GM12878 (cell line): ENCODE data around the gene ACAP2. TPM values are rescaled to one million over a fixed set of nuclear protein-coding genes. Genes with fewer than 3 reads are reported as not detected.
A peak's percentile ranks its signal among the peaks of the same experiment; 100 is the strongest.

Source experiments
- ATAC-seq: fragments of 200-7000 bp; cut with Tn5 transposase; 3 replicates; pipeline ENCODE4 v1.9.1; 2020; ENCODE audit warnings: mild to moderate bottlenecking, moderate library complexity
- BruUV-seq: library from RNA; stranded (reverse); fragments of 400-500 nt; replicated peaks from 2 replicates; lab custom pipeline; 2021; lab: Mats Ljungman, UMichigan
- CTCF ChIA-PET: fragments of 300-600 bp; sonication (Branson Sonifier 250); formaldehyde crosslinking; extraction: SDS; loops from one replicate; lab custom pipeline; 2021; ENCODE audit warnings: inconsistent platforms; lab: Yijun Ruan, JAX
- POLR2A ChIA-PET: fragments of 350-600 bp; formaldehyde crosslinking; extraction: SDS; loops from one replicate; lab custom pipeline; 2021; ENCODE audit warnings: inconsistent platforms; lab: Charles Lee
- RAD21 ChIA-PET: fragments of 300-600 bp; sonication (Branson Sonifier 250); formaldehyde crosslinking; loops from one replicate; lab custom pipeline; 2023; ENCODE audit warnings: antibody characterized with exemption; ENCODE audit not compliant: unreplicated experiment; lab: Charles Lee
- SMC1A ChIA-PET: fragments of 300-600 bp; sonication (Branson Sonifier 250); formaldehyde crosslinking; loops from one replicate; lab custom pipeline; 2023; ENCODE audit not compliant: unreplicated experiment, uncharacterized antibody; lab: Charles Lee
- DNase-seq: peaks from one replicate; pipeline ENCODE4 v3.0.0-alpha.2; 2011; ENCODE audit warnings: low read depth, low spot score
- FAIRE-seq: peaks from 3 replicates; lab custom pipeline; 2011; peaks lifted over from hg19 to GRCh38; lab: Jason Lieb, UNC
- H2AFZ ChIP-seq: 2 replicates; pipeline ENCODE4 v1.6.0; 2011; ENCODE audit warnings: low read depth, low read length, control low read depth; ENCODE audit not compliant: control insufficient read depth
- H3K27ac ChIP-seq: 2 replicates; pipeline ENCODE4 v1.5.1; 2011; ENCODE audit warnings: control low read depth; ENCODE audit not compliant: control insufficient read depth, insufficient read depth
- H3K27me3 ChIP-seq, 2 experiments: replicated peaks in 1 of 2; 2 replicates each; pipeline versions ENCODE4 v1.6.0 to v1.6.1; 2011; ENCODE audit warnings: low read length in 1 of 2; ENCODE audit not compliant: control insufficient read depth in 2 of 2, insufficient read depth in 2 of 2
- H3K36me3 ChIP-seq, 2 experiments: 2 replicates each; pipeline ENCODE4 v1.5.1; 2011; ENCODE audit warnings: low read length in 1 of 2; ENCODE audit not compliant: control insufficient read depth in 2 of 2, insufficient read depth in 2 of 2
- H3K4me1 ChIP-seq: 2 replicates; pipeline ENCODE4 v1.6.1; 2011; ENCODE audit warnings: mild to moderate bottlenecking, low read length, moderate library complexity, mixed read lengths; ENCODE audit not compliant: control insufficient read depth, insufficient read depth
- H3K4me2 ChIP-seq: 2 replicates; pipeline ENCODE4 v1.6.0; 2011; ENCODE audit warnings: control low read depth; ENCODE audit not compliant: control insufficient read depth, insufficient read depth
- H3K4me3 ChIP-seq: fragments of 200-600 bp; sonication (generic); 2 replicates; pipeline ENCODE4 v1.5.1; 2016
- H3K79me2 ChIP-seq: 2 replicates; pipeline ENCODE4 v1.6.0; 2011; ENCODE audit warnings: low read length; ENCODE audit not compliant: control insufficient read depth, insufficient read depth
- H3K9ac ChIP-seq: 2 replicates; pipeline ENCODE4 v1.8.0; 2011; ENCODE audit warnings: low read length, control low read depth, mixed read lengths; ENCODE audit not compliant: control insufficient read depth, insufficient read depth
- H3K9me3 ChIP-seq: replicated peaks from 3 replicates; pipeline ENCODE4 v1.5.1; 2011; ENCODE audit warnings: mild to moderate bottlenecking, low read length; ENCODE audit not compliant: control insufficient read depth, insufficient read depth
- H4K20me1 ChIP-seq: 2 replicates; pipeline ENCODE4 v1.6.0; 2011; ENCODE audit not compliant: control insufficient read depth, insufficient read depth
- BACH1 ChIP-seq: fragments of 450-650 bp; IDR thresholded peaks from 2 replicates; pipeline ENCODE4 v1.6.1; 2017; ENCODE audit warnings: mild to moderate bottlenecking, borderline replicate concordance
- MYC ChIP-seq: IDR thresholded peaks from 2 replicates; pipeline ENCODE4 v1.6.1; 2011; ENCODE audit warnings: mild to moderate bottlenecking, low read length, moderate library complexity, inconsistent platforms; ENCODE audit not compliant: insufficient read depth, insufficient replicate concordance, insufficient read length, severe bottlenecking
- WGBS: methylation state at CpG from one replicate; pipeline ENCODE4 v1.1.6; 2016; ENCODE audit warnings: low lambda C conversion rate; ENCODE audit not compliant: insufficient replicate concordance, insufficient coverage; ENCODE audit errors: missing lambda C conversion rate; 5-methylcytosine and 5-hydroxymethylcytosine counted together
- in situ Hi-C: fragments of 300-500 bp; cut with MboI; formaldehyde crosslinking; loops from 9 replicates; pipeline ENCODE4 v1.14.3; 2018; ENCODE audit warnings: mixed read lengths
- intact Hi-C: fragments of 100-400 bp; cut with micrococcal nuclease; formaldehyde crosslinking; loops from one replicate; pipeline ENCODE4 v1.14.2; 2022; ENCODE audit not compliant: unreplicated experiment
- polyA plus RNA-seq, 11 experiments: library from polyadenylated mRNA; depleted of rRNA in 4 of 11; unstranded in 6 of 11; stranded (reverse) in 5 of 11; fragments of >200 nt; fragmentation: Nextera tagmentation in 4 of 11; fragmentation: Illumina TruSeq in 1 of 11; extraction: Ambion mirVana in 4 of 11; extraction: Trizol in 1 of 11; gene quantifications; 1 replicate in 1 of 11; 2 replicates in 10 of 11; pipeline versions ENCODE4 v1.2.1 to v1.2.3, GENCODE V29; 2011 to 2016; ENCODE audit warnings: inconsistent platforms in 2 of 11, missing spikeins in 2 of 11, low read depth in 1 of 11
- total RNA-seq, 4 experiments: library from RNA; depleted of rRNA in 3 of 4; stranded (reverse); fragments of >200 nt in 3 of 4; fragmentation: Illumina TruSeq in 1 of 4; extraction: Trizol in 1 of 4; gene quantifications; 2 replicates each; pipeline versions ENCODE4 v1.2.1 to v1.2.3, GENCODE V29; 2013 to 2021
- TF ChIP-seq, protein P1 (sequence below): fragments of 450-650 bp; IDR thresholded peaks from 2 replicates; pipeline ENCODE4 v1.6.1; 2017; ENCODE audit warnings: mild to moderate bottlenecking, moderate library complexity

Gene ACAP2
- total and polyA plus RNA-seq, 10 of the 15 experiments (the other 5 are each of a cell fraction or from before 2014, with no cell fraction given) = 7.1 to 53.8 (median 35.7) TPM

GRCh38 chr3:195270079-195270816, 172.6 kb downstream of the ACAP2 start (continued):
- TF ChIP-seq, protein P1, sequence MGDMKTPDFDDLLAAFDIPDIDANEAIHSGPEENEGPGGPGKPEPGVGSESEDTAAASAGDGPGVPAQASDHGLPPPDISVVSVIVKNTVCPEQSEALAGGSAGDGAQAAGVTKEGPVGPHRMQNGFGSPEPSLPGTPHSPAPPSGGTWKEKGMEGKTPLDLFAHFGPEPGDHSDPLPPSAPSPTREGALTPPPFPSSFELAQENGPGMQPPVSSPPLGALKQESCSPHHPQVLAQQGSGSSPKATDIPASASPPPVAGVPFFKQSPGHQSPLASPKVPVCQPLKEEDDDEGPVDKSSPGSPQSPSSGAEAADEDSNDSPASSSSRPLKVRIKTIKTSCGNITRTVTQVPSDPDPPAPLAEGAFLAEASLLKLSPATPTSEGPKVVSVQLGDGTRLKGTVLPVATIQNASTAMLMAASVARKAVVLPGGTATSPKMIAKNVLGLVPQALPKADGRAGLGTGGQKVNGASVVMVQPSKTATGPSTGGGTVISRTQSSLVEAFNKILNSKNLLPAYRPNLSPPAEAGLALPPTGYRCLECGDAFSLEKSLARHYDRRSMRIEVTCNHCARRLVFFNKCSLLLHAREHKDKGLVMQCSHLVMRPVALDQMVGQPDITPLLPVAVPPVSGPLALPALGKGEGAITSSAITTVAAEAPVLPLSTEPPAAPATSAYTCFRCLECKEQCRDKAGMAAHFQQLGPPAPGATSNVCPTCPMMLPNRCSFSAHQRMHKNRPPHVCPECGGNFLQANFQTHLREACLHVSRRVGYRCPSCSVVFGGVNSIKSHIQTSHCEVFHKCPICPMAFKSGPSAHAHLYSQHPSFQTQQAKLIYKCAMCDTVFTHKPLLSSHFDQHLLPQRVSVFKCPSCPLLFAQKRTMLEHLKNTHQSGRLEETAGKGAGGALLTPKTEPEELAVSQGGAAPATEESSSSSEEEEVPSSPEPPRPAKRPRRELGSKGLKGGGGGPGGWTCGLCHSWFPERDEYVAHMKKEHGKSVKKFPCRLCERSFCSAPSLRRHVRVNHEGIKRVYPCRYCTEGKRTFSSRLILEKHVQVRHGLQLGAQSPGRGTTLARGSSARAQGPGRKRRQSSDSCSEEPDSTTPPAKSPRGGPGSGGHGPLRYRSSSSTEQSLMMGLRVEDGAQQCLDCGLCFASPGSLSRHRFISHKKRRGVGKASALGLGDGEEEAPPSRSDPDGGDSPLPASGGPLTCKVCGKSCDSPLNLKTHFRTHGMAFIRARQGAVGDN = peak; percentile 72; the same call in 1 of the 2 replicates
- peak; percentile 32 for TF ChIP-seq MYC

DNA sequence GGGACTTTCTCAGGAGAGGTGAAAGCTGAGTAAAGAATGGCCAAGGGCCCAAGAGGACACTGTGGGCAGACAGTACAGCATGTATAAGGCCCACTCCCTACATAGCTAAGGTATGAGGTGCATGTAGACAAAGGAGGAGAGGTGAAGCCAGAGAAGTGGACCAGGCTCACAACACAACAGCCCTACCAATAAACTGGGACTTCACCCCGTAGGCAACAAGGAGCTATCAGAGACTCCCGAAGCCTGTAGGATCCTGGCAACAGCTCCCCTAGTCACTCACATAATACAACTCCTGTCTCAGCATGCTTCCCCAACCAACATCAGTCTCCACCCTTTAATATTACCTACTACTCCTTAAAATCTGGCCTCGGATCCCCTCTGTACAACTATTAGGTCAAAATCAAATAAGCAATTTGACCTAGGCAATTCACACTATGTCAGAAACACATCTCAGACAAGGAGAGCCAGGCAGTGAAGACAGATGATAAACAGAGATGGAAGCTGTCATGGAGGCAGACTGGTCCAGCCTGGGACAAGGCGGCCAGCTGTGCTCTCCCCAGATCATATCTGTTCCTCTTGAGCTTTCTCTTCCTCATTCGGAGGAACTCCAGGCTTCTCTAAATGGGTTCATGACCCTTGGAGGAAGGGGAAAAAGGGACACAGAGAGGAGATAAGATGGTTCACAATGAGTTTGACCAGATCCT, 173.3 kb downstream of the ACAP2 start:
- H3K36me3 ChIP-seq = no peaks in the 10 kb centered on the region
- WGBS = 79% methylated on average over 5 of the region's 5 CpGs
- H3K4me3 ChIP-seq = peak overlapping the region; percentile 85
- BruUV-seq = TSS peak; percentile 35
- ChIA-PET SMC1A (interaction anchor here (1.4 to 4.3 kb wide), 8 partner anchors 119 to 587 kb away, joined by 3 to 66 read pairs (median 20); partner anchors contain the start of genes ACAP2 and PPP1R2), POLR2A (interaction anchor here (0.5 to 2.6 kb wide), 3 partner anchors 9 to 273 kb away, joined by 4 to 7 read pairs (median 4); partner anchors contain the start of gene PPP1R2), RAD21 (interaction anchor here (0.8 to 3.5 kb wide), 14 partner anchors 8 to 598 kb away, joined by 3 to 84 read pairs (median 22); partner anchors contain the start of genes ACAP2, LSG1 and PPP1R2), CTCF (interaction anchor here (0.6 to 3.9 kb wide), 27 partner anchors 8 to 598 kb away, joined by 3 to 179 read pairs (median 7); partner anchors contain the start of genes ACAP2, FAM43A, LSG1 and PPP1R2)
- no peak for ATAC-seq
- peak overlapping the region; percentile 82 for H3K4me2 ChIP-seq
- H3K9me3 ChIP-seq = no peaks in the 10 kb centered on the region
- in situ Hi-C loops (loop anchor here (5.0 to 10.0 kb wide), 2 partner anchors 255 to 597 kb away; partner anchors contain the start of gene LSG1), intact Hi-C loops (loop anchor here (2.0 to 10.0 kb wide), 3 partner anchors 173 to 935 kb away; partner anchors contain the start of gene ACAP2)
- H3K9ac ChIP-seq = peak overlapping the region; percentile 65; the same call in 1 of the 2 replicates
- H4K20me1 ChIP-seq = no peaks in the 10 kb centered on the region
- no peak for DNase-seq
- TF ChIP-seq BACH1 = no peak
- peak; percentile 27 for FAIRE-seq
- peaks cover 10% of the 10 kb centered on the region; the same call in 1 of the 2 replicates for H3K4me1 ChIP-seq
- H3K27me3 ChIP-seq = no peaks in the 10 kb centered on the region
- H2AFZ ChIP-seq = peak overlapping the region; percentile 89; the same call in 1 of the 2 replicates
- H3K79me2 ChIP-seq = peaks cover 6% of the 10 kb centered on the region
- H3K27ac ChIP-seq = no peak overlapping the region
